Endometrium (tissue), 2 donors: Measurements from ENCODE around the gene SLF2.
"Not testable (repeated sequence)": the region's sequence is repeated elsewhere in the genome, so short reads cannot be mapped to it uniquely, and the experiment has no call there.

Source experiments
- FAIRE-seq: peaks from 2 replicates; lab custom pipeline; 2012; peaks lifted over from hg19 to GRCh38; lab: Jason Lieb, UNC
- donor health status: control.
- donor health status: control.

SLF2 gene

GRCh38 chr10:100879741-100880360, 32.9 kb upstream of the SLF2 start:
- FAIRE-seq = no peak

- no peak for FAIRE-seq
These were observed 31.1 kb upstream of the SLF2 start for GRCh38 chr10:100881556-100882213.

GRCh38 chr10:100882252-100882651, 30.5 kb upstream of the SLF2 start:
- FAIRE-seq = no peak

GRCh38 chr10:100882671-100883311, 30.0 kb upstream of the SLF2 start:
- FAIRE-seq = no peak

- FAIRE-seq = no peak
These were observed 29.4 kb upstream of the SLF2 start for GRCh38 chr10:100883312-100883821.

- not testable (repeated sequence) for FAIRE-seq
These were observed 27.2 kb upstream of the SLF2 start for GRCh38 chr10:100885611-100886010.

GRCh38 chr10:100886091-100886490, 26.7 kb upstream of the SLF2 start:
- FAIRE-seq = no peak

GRCh38 chr10:100886521-100886920, 26.2 kb upstream of the SLF2 start:
- FAIRE-seq = no peak

- no peak for FAIRE-seq
These were observed 25.8 kb upstream of the SLF2 start for GRCh38 chr10:100886963-100887362.

- FAIRE-seq = no peak
These were observed 24.9 kb upstream of the SLF2 start for GRCh38 chr10:100887761-100888296.

- no peak for FAIRE-seq
These were observed 23.8 kb upstream of the SLF2 start for GRCh38 chr10:100888957-100889356.

GRCh38 chr10:100889546-100889945, 23.2 kb upstream of the SLF2 start:
- FAIRE-seq = no peak

- FAIRE-seq = no peak
These were observed 22.6 kb upstream of the SLF2 start for GRCh38 chr10:100890141-100890672.

GRCh38 chr10:100890673-100891317, 22.0 kb upstream of the SLF2 start:
- FAIRE-seq = no peak

- no peak for FAIRE-seq
These were observed 18.7 kb upstream of the SLF2 start for GRCh38 chr10:100894033-100894432.

- FAIRE-seq = no peak
These were observed 18.0 kb upstream of the SLF2 start for GRCh38 chr10:100894589-100895294.

- no peak for FAIRE-seq
These were observed 17.4 kb upstream of the SLF2 start for GRCh38 chr10:100895346-100895745.

GRCh38 chr10:100895896-100896295, 16.9 kb upstream of the SLF2 start:
- no peak for FAIRE-seq

GRCh38 chr10:100896876-100897461, 15.8 kb upstream of the SLF2 start:
- no peak for FAIRE-seq

GRCh38 chr10:100897976-100898375, 14.8 kb upstream of the SLF2 start:
- FAIRE-seq = no peak

- FAIRE-seq = no peak
These were observed 13.6 kb upstream of the SLF2 start for GRCh38 chr10:100899171-100899570.
